ENCODE data around the gene ICE1. TPM values are rescaled to one million over a fixed set of nuclear protein-coding genes. Genes with fewer than 3 reads are reported as not detected.
"Not testable (repeated sequence)": the region's sequence is repeated elsewhere in the genome, so short reads cannot be mapped to it uniquely, and the experiment has no call there.

ICE1 gene
- total RNA-seq, 1 donor from 2014 or later, result 36.4 TPM

- Mint-ChIP-seq H3K36me3 (ENCODE audit: low read depth) (peaks cover 8% of the 10 kb centered on the region), H3K27ac (ENCODE audit: unreplicated experiment) (no peak overlapping the region), H3K4me3 (ENCODE audit: unreplicated experiment) (no peak overlapping the region), H3K27me3 (ENCODE audit: low read depth) (no peaks in the 10 kb centered on the region), H3K4me1 (ENCODE audit: low read depth) (peaks cover 16% of the 10 kb centered on the region), H3K9me3 (ENCODE audit: low read depth) (no peaks in the 10 kb centered on the region)
- DNase-seq (ENCODE audit: low spot score), result no peak
- peak; percentile 89 for TF ChIP-seq CTCF (IDR thresholded peaks at IDR 0.05)
These were observed 69.8 kb downstream of the ICE1 start for GRCh38 chr5:5492087-5492933.

- H3K4me3 Mint-ChIP-seq (ENCODE audit: unreplicated experiment); H3K9me3 Mint-ChIP-seq (ENCODE audit: low read depth); H3K27me3 Mint-ChIP-seq (ENCODE audit: low read depth); H3K36me3 Mint-ChIP-seq (ENCODE audit: low read depth); DNase-seq (ENCODE audit: low spot score); H3K27ac Mint-ChIP-seq (ENCODE audit: unreplicated experiment): not testable (repeated sequence)
- H3K4me1 Mint-ChIP-seq (ENCODE audit: low read depth), result peaks cover 17% of the 10 kb centered on the region
These were observed 70.4 kb downstream of the ICE1 start for GRCh38 chr5:5492934-5493271.

GRCh38 chr5:5494489-5495402 lies 72.3 kb downstream of the ICE1 start:
- no peak for DNase-seq (ENCODE audit: low spot score)
- Mint-ChIP-seq H3K4me1 (ENCODE audit: low read depth) (peaks cover 17% of the 10 kb centered on the region), H3K4me3 (ENCODE audit: unreplicated experiment) (peak overlapping the region; percentile 34), H3K27me3 (ENCODE audit: low read depth) (no peaks in the 10 kb centered on the region), H3K27ac (ENCODE audit: unreplicated experiment) (no peak overlapping the region), H3K9me3 (ENCODE audit: low read depth) (no peaks in the 10 kb centered on the region), H3K36me3 (ENCODE audit: low read depth) (peaks cover 2% of the 10 kb centered on the region)
- no peak for TF ChIP-seq CTCF (IDR thresholded peaks at IDR 0.05)

- Mint-ChIP-seq H3K9me3 (ENCODE audit: low read depth) (no peaks in the 10 kb centered on the region), H3K4me3 (ENCODE audit: unreplicated experiment) (no peak overlapping the region), H3K36me3 (ENCODE audit: low read depth) (no peaks in the 10 kb centered on the region), H3K27me3 (ENCODE audit: low read depth) (peaks cover 5% of the 10 kb centered on the region), H3K27ac (ENCODE audit: unreplicated experiment) (no peak overlapping the region), H3K4me1 (ENCODE audit: low read depth) (peaks cover 13% of the 10 kb centered on the region)
- peak; percentile 79 for TF ChIP-seq CTCF (IDR thresholded peaks at IDR 0.05)
- DNase-seq (ENCODE audit: low spot score), result no peak
These were observed 74.8 kb downstream of the ICE1 start for GRCh38 chr5:5497152-5497788.

- no peak for TF ChIP-seq CTCF (IDR thresholded peaks at IDR 0.05)
- DNase-seq (ENCODE audit: low spot score), result no peak
- no peak overlapping the region for H3K4me3 Mint-ChIP-seq (ENCODE audit: unreplicated experiment)
- H3K36me3 Mint-ChIP-seq (ENCODE audit: low read depth), result no peaks in the 10 kb centered on the region
- H3K27me3 Mint-ChIP-seq (ENCODE audit: low read depth), result peaks cover 8% of the 10 kb centered on the region
- peaks cover 14% of the 10 kb centered on the region for H3K9me3 Mint-ChIP-seq (ENCODE audit: low read depth)
- H3K27ac Mint-ChIP-seq (ENCODE audit: unreplicated experiment), result no peak overlapping the region
- peaks cover 3% of the 10 kb centered on the region for H3K4me1 Mint-ChIP-seq (ENCODE audit: low read depth)
These were observed 77.0 kb downstream of the ICE1 start for GRCh38 chr5:5499442-5499841.

Measured in chondrocyte (in vitro differentiated cells).